K562 (cell line): ENCODE results near the gene CRYBA4. TPM values are rescaled to one million over a fixed set of nuclear protein-coding genes. Genes with fewer than 3 reads are reported as not detected.
A peak's percentile ranks its signal among the peaks of the same experiment; 100 is the strongest.

ENCODE experiments used
- BRCA1 ChIP-seq, 2 experiments: fragments of 450-650 bp in 1 of 2; sonication (generic) in 1 of 2; formaldehyde crosslinking in 1 of 2; IDR thresholded peaks; 2 replicates each; pipeline versions ENCODE4 v1.5.0 to v1.6.1; 2017 to 2020; ENCODE audit warnings: mild to moderate bottlenecking in 1 of 2, missing genetic modification reagents in 1 of 2
- CTCF ChIP-seq, 3 experiments: IDR thresholded peaks in 2 of 3; conservative IDR thresholded peaks in 1 of 3; 2 replicates each; pipeline ENCODE4 v1.5.1; 2011 to 2012; ENCODE audit warnings: low read length in 3 of 3, mild to moderate bottlenecking in 3 of 3, control low read depth in 2 of 3, improper control_type of control experiment in 1 of 3, inconsistent platforms in 1 of 3, low read depth in 1 of 3, mixed read lengths in 1 of 3, moderate library complexity in 1 of 3; ENCODE audit not compliant: insufficient read depth in 2 of 3
- FOXP4 ChIP-seq: sonication (generic); formaldehyde crosslinking; IDR thresholded peaks from 2 replicates; pipeline ENCODE4 v1.8.0; 2022; ENCODE audit warnings: mild to moderate bottlenecking, missing genetic modification reagents, borderline replicate concordance
- HNRNPUL1 ChIP-seq: fragments of 200-400 bp; formaldehyde crosslinking; IDR thresholded peaks from 2 replicates; pipeline ENCODE4 v1.6.1; 2017; ENCODE audit warnings: low read length
- LARP7 ChIP-seq: fragments of 450-650 bp; IDR thresholded peaks from 2 replicates; pipeline ENCODE4 v1.6.1; 2016
- MNT ChIP-seq, 2 experiments: fragments of 450-650 bp; conservative IDR thresholded peaks; 2 replicates each; pipeline ENCODE4 v1.6.1; 2017; ENCODE audit warnings: mild to moderate bottlenecking in 2 of 2, moderate library complexity in 2 of 2
- SFPQ ChIP-seq: fragments of 200-400 bp; formaldehyde crosslinking; IDR thresholded peaks from 2 replicates; pipeline ENCODE4 v1.6.1; 2017; ENCODE audit warnings: mild to moderate bottlenecking, low read depth, low read length, moderate library complexity
- SUPT5H ChIP-seq: fragments of 450-650 bp; IDR thresholded peaks from 2 replicates; pipeline ENCODE4 v1.6.1; 2016
- TAL1 ChIP-seq: fragments of 450-650 bp; IDR thresholded peaks from 2 replicates; pipeline ENCODE4 v1.6.1; 2016; ENCODE audit warnings: mild to moderate bottlenecking
- ZBTB12 ChIP-seq: fragments of 250-450 bp; sonication (Bioruptor Pico); IDR thresholded peaks from 2 replicates; pipeline ENCODE4 v1.4.0; 2020
- ZBTB9 ChIP-seq: fragments of 450-650 bp; formaldehyde crosslinking; IDR thresholded peaks from 2 replicates; pipeline ENCODE4 v1.4.0; 2020; ENCODE audit warnings: mild to moderate bottlenecking, moderate library complexity
- ZNF140 ChIP-seq: fragments of 250-450 bp; sonication (Bioruptor Pico); IDR thresholded peaks from 2 replicates; pipeline ENCODE4 v1.8.0; 2021; ENCODE audit warnings: moderate library complexity, mild to moderate bottlenecking, inconsistent platforms
- ZNF184 ChIP-seq: sonication (generic); formaldehyde crosslinking; IDR thresholded peaks from 2 replicates; pipeline ENCODE4 v1.5.0; 2020; ENCODE audit warnings: missing genetic modification reagents
- ZNF239 ChIP-seq: fragments of 250-450 bp; sonication (Bioruptor Pico); IDR thresholded peaks from 2 replicates; pipeline ENCODE4 v1.4.0; 2020; ENCODE audit warnings: mild to moderate bottlenecking
- ZNF589 ChIP-seq: fragments of 200-800 bp; sonication (Bioruptor generic); IDR thresholded peaks from 2 replicates; pipeline ENCODE4 v1.6.1; 2016; ENCODE audit warnings: low read depth, missing genetic modification characterization, missing compliant biosample characterization
- ZNF717 ChIP-seq: fragments of 250-450 bp; sonication (Bioruptor Pico); IDR thresholded peaks from 2 replicates; pipeline ENCODE4 v1.5.0; 2021
- polyA plus RNA-seq, 8 experiments: library from polyadenylated mRNA; depleted of rRNA in 4 of 8; stranded (reverse) in 5 of 8; unstranded in 3 of 8; fragments of >200 nt; fragmentation: Nextera tagmentation in 2 of 8; fragmentation: Illumina TruSeq in 1 of 8; extraction: Ambion mirVana in 2 of 8; extraction: Trizol in 1 of 8; gene quantifications; 2 replicates each; pipeline versions ENCODE4 v1.2.1 to v1.2.3, GENCODE V29; 2011 to 2014; ENCODE audit warnings: inconsistent platforms in 1 of 8, missing spikeins in 1 of 8
- total RNA-seq, 7 experiments: library from RNA; depleted of rRNA in 6 of 7; stranded (reverse); fragments of >200 nt in 6 of 7; fragmentation: Illumina TruSeq in 2 of 7; extraction: Trizol in 2 of 7; gene quantifications; 2 replicates each; pipeline versions ENCODE4 v1.2.1 to v1.2.3, GENCODE V29; 2011 to 2021; ENCODE audit warnings: low replicate concordance in 1 of 7

Gene CRYBA4
- total and polyA plus RNA-seq, 9 of the 15 experiments (the other 6 are each of a cell fraction or from before 2014, with no cell fraction given) = 0.59 to 3.3 (median 1.6) TPM

- no peak for TF ChIP-seq SFPQ
- no peak for TF ChIP-seq ZNF717 (CRISPR knock-in tag)
- no peak for TF ChIP-seq CTCF (IDR thresholded peaks at IDR 0.05 in 2 of 3, conservative IDR thresholded peaks at IDR 0.05 in 1 of 3; ENCODE audit: insufficient read depth in 2 of 3, low read depth in 1 of 3, low read length in 3 of 3)
- no peak for TF ChIP-seq ZNF239
- TF ChIP-seq MNT (conservative IDR thresholded peaks at IDR 0.05) = peak in 1 of 2 experiments; percentile 23; a peak in 1 of 4 replicates
- TF ChIP-seq ZNF140 (CRISPR knock-in tag) = no peak
- no peak for TF ChIP-seq FOXP4
- peak; percentile 34; the same call in 1 of the 2 replicates for TF ChIP-seq TAL1
- TF ChIP-seq HNRNPUL1 = no peak
- TF ChIP-seq BRCA1 (IDR thresholded peaks at IDR 0.05) = no peak
- no peak for TF ChIP-seq BRCA1 (CRISPR knock-in tag; IDR thresholded peaks at IDR 0.05)
- peak; percentile 48; the same call in 1 of the 2 replicates for TF ChIP-seq SUPT5H
- TF ChIP-seq LARP7 = peak; percentile 91; the same call in 1 of the 2 replicates
- TF ChIP-seq ZNF184 = no peak
- TF ChIP-seq ZNF589 (CRISPR knock-in tag) = no peak
- TF ChIP-seq ZBTB9 (CRISPR knock-in tag) = no peak
- TF ChIP-seq ZBTB12 (CRISPR knock-in tag) = no peak
Observed at GRCh38 chr22:26617271-26618199, 4.2 kb upstream of the CRYBA4 start, which contains the start of gene CRYBB1 (continued).
